Astrocyte of the spinal cord (primary cell): ENCODE measurements around the gene NKX2-3.

ENCODE experiments used
- DNase-seq: peaks from one replicate; pipeline ENCODE4 v3.0.0; 2011; ENCODE audit warnings: low read depth, low spot score
- H3K4me3 ChIP-seq: 2 replicates; pipeline ENCODE4 v1.5.1; 2011; ENCODE audit warnings: low read depth, mild to moderate bottlenecking, low read length, moderate library complexity
- CTCF ChIP-seq: IDR thresholded peaks from 2 replicates; pipeline ENCODE4 v1.5.1; 2012; ENCODE audit warnings: low read depth, mild to moderate bottlenecking, low read length, inconsistent platforms
- in situ Hi-C: cut with HindIII; loops from 2 replicates; pipeline ENCODE4 v1.10.0; 2017; ENCODE audit warnings: low sequenced_read_pairs

The NKX2-3 gene

GRCh38 chr10:99565166-99565565 lies 32.4 kb downstream of the NKX2-3 start:
- in situ Hi-C loops, result no loop called here
- DNase-seq, result no peak
- H3K4me3 ChIP-seq, result no peak overlapping the region
- no peak for TF ChIP-seq CTCF

GRCh38 chr10:99569253-99569939 lies 36.7 kb downstream of the NKX2-3 start:
- in situ Hi-C loops, result no loop called here
- no peak overlapping the region for H3K4me3 ChIP-seq
- no peak for DNase-seq
- no peak for TF ChIP-seq CTCF

GRCh38 chr10:99569961-99570360 lies 37.2 kb downstream of the NKX2-3 start:
- H3K4me3 ChIP-seq, result no peak overlapping the region
- DNase-seq, result no peak
- in situ Hi-C loops, result no loop called here
- no peak for TF ChIP-seq CTCF

GRCh38 chr10:99571816-99572215 lies 39.1 kb downstream of the NKX2-3 start:
- in situ Hi-C loops, result no loop called here
- no peak for TF ChIP-seq CTCF
- no peak overlapping the region for H3K4me3 ChIP-seq
- DNase-seq, result no peak

- H3K4me3 ChIP-seq, result no peak overlapping the region
- in situ Hi-C loops, result no loop called here
- no peak for DNase-seq
- no peak for TF ChIP-seq CTCF
Measured at GRCh38 chr10:99573790-99574189, 41.0 kb downstream of the NKX2-3 start.

- TF ChIP-seq CTCF, result no peak
- H3K4me3 ChIP-seq, result no peak overlapping the region
- in situ Hi-C loops, result no loop called here
- no peak for DNase-seq
Measured at GRCh38 chr10:99579971-99580370, 47.2 kb downstream of the NKX2-3 start.
